ENCODE results near the gene GGA1.
"Not testable (repeated sequence)": the region's sequence is repeated elsewhere in the genome, so short reads cannot be mapped to it uniquely, and the experiment has no call there.

The GGA1 gene

DNA sequence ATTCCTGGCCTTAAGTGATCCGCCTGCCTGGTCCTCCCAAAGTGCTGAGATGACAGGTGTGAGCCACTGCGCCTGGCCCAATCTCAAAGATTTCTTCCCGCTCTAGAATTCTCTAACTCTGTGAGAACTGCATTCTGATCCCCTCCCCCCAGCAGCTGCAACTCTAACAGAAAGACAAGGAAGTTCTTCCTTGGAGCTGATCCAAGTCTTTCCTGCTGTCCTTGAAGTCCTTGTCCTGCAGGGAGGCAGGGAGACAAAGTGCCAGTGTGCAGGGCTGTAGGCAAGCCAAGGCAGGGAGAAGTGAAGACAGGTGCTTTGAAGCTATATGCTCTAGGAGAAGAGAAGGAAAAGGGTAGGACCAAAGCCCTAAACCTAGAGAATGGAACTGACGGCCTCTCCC lies 9.5 kb upstream of the GGA1 start:
- Histone ChIP-seq H3K36me3 (no peaks in the 10 kb centered on the region), H3K9me3 (no peaks in the 10 kb centered on the region)

DNA sequence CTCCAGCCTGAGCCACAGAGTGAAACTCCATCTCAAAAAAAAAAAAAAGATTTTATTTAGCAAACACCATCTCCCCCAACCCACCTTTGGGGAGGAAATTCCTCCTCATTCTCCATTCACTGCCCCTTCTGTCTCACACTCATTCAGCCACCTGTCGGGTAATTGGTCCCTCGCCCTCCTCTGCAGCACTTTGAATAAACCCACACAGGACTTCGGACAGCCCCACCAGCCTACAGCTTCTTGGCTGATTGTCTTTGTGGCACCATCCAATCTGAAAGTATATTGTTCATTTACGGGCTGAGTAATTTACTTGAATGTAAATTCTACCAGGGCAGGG lies 7.5 kb upstream of the GGA1 start:
- TF ChIP-seq, protein P1, sequence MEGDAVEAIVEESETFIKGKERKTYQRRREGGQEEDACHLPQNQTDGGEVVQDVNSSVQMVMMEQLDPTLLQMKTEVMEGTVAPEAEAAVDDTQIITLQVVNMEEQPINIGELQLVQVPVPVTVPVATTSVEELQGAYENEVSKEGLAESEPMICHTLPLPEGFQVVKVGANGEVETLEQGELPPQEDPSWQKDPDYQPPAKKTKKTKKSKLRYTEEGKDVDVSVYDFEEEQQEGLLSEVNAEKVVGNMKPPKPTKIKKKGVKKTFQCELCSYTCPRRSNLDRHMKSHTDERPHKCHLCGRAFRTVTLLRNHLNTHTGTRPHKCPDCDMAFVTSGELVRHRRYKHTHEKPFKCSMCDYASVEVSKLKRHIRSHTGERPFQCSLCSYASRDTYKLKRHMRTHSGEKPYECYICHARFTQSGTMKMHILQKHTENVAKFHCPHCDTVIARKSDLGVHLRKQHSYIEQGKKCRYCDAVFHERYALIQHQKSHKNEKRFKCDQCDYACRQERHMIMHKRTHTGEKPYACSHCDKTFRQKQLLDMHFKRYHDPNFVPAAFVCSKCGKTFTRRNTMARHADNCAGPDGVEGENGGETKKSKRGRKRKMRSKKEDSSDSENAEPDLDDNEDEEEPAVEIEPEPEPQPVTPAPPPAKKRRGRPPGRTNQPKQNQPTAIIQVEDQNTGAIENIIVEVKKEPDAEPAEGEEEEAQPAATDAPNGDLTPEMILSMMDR (IDR thresholded peaks at IDR 0.05; ENCODE audit: low read depth, low read length) = no peak
- no peak for DNase-seq
- no peaks in the 10 kb centered on the region for H3K4me1 ChIP-seq
- H3K4me3 ChIP-seq (ENCODE audit: low read depth, low read length) = no peak overlapping the region
- H3K36me3 ChIP-seq = no peaks in the 10 kb centered on the region
- no peaks in the 10 kb centered on the region; the same call in 1 of the 2 replicates for H3K27me3 ChIP-seq
- no peaks in the 10 kb centered on the region for H3K9me3 ChIP-seq

More for the DNA sequence above, 9.5 kb upstream of the GGA1 start:
- no peaks in the 10 kb centered on the region for H3K4me1 ChIP-seq
- TF ChIP-seq, protein P1 (IDR thresholded peaks at IDR 0.05; ENCODE audit: low read depth, low read length) = no peak
- H3K4me3 ChIP-seq (ENCODE audit: low read depth, low read length) = no peak overlapping the region
- no peaks in the 10 kb centered on the region; the same call in 1 of the 2 replicates for H3K27me3 ChIP-seq
- DNase-seq = no peak

DNA sequence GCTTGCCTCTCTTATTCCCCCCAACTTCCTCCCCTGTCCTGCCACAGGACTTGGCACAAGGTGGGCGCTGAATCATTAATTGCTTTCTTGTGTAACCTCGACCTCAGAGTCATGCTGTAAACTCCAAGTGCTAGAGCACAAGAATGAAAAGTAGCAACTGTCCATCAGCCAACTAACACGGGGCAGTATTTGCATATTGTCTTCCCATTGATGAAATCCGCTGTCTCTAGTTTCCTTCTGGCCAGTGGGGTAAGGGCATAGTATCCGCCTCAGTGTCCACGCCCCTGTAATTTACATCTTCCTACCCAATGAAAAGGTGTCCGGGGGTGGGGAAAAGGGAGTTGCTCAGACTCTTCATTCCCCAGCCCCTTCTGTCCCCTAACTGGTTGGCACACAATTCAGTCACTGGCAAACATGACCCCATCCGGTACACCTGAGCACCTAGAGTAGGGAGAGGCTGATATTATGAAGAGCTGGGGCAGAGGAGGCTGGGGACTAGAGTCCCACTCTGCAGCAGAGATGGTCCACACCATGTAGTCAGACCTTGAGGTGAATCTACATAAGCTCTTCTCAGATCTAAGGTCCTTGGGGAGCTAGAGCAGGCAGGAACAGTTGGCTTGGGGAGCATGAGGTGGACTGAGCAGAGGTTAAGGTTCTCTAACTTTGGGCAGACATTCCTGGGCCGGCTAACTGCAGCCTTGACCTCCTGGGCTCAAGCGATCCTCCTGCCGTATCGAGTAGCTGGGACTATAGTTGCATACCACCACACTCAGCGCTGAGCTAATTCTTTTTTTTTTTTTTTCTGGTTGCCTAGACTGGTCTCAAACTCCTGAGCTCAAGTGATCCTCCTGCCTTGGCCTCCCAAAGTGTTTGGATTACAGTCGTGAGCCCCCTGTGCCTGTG lies 6.8 kb upstream of the GGA1 start:
- H3K4me3 ChIP-seq (ENCODE audit: low read depth, low read length) = no peak overlapping the region
- H3K36me3 ChIP-seq = no peaks in the 10 kb centered on the region
- H3K27me3 ChIP-seq = no peaks in the 10 kb centered on the region; the same call in 1 of the 2 replicates
- TF ChIP-seq, protein P1 (IDR thresholded peaks at IDR 0.05; ENCODE audit: low read depth, low read length) = no peak
- DNase-seq = peak; percentile 52
- H3K9me3 ChIP-seq = no peaks in the 10 kb centered on the region
- no peaks in the 10 kb centered on the region for H3K4me1 ChIP-seq

DNA sequence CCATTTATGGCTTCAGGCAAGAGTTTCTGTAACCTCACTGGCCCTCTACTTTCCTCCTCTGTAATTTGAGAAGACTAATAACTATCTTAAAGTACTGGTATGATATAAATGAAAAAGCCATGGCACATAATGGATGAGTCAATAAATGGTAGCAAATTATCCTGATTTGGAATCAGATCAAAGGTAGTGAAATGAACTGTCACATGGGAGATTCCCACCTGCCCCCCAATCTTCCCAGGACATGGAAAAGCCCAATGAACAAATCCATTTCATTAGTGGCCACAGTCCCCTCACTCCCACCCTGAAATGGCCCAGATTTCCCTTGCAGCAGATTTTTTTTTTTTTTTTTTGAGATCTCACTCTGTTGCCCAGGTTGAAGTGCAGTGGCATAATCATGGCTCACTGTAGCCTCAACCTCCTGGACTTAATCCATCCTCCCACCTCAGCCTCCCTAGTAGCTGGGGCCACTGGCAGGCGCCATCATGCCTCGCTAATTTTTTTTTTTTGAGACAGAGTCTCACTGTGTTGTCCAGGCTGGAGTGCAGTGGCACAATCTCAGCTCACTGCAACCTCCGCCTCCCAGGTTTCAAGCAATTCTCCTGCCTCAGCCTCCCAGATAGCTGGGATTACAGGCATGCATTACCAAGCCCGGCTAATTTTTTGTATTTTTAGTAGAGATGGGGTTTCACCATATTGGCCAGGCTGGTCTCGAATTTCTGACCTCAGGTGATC lies 5.9 kb upstream of the GGA1 start:
- DNase-seq; H3K27me3 ChIP-seq; H3K4me1 ChIP-seq; H3K9me3 ChIP-seq; H3K36me3 ChIP-seq; H3K4me3 ChIP-seq (ENCODE audit: low read depth, low read length): not testable (repeated sequence)

DNA sequence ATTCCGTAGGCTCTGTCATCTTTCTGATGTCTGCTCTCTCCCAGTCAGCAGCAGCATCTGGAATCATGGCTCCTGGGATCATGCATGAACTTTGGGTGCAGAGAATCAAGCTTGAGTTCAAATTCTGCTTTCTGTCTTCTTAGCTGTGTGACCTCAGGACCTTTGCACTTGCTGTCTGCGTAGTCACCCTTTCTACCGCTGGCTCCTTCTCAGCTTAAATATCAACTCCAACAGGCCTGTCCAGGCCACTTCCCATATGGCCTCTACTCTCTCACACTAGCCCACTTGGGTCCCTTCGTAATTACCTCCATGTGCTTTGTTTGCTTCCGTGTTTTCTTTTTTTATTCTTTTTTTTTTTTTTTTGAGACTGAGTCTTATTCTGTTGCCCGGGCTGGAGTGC lies 4.6 kb upstream of the GGA1 start:
- H3K27me3 ChIP-seq = no peaks in the 10 kb centered on the region; the same call in 1 of the 2 replicates
- DNase-seq = no peak
- H3K9me3 ChIP-seq = no peaks in the 10 kb centered on the region
- H3K36me3 ChIP-seq = no peaks in the 10 kb centered on the region
- H3K4me3 ChIP-seq (ENCODE audit: low read depth, low read length) = no peak overlapping the region
- TF ChIP-seq, protein P1 (IDR thresholded peaks at IDR 0.05; ENCODE audit: low read depth, low read length) = no peak
- H3K4me1 ChIP-seq = no peaks in the 10 kb centered on the region

DNA sequence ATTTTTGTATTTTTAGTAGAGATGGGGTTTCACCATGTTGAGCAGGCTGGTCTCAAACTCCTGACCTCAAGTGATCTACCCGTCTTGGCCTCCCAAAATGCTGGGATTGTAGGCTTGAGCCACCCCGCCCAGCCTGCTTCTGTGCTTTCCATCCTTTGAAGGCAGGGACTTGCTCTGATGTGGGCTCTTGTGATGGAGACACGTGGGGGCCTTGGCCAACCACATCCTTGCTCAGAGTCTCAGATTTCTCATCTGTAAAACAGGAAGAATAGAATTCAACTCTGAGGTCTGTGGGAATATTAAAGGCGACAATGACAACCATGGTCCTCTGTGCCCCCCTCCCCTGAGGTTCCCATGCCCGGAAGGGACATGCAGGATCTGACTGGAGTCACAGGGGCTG lies 3.8 kb upstream of the GGA1 start:
- TF ChIP-seq, protein P1 (IDR thresholded peaks at IDR 0.05; ENCODE audit: low read depth, low read length) = no peak
- Histone ChIP-seq H3K27me3 (no peaks in the 10 kb centered on the region; the same call in 1 of the 2 replicates), H3K36me3 (no peaks in the 10 kb centered on the region), H3K4me1 (no peaks in the 10 kb centered on the region; the same call in 1 of the 2 replicates), H3K9me3 (no peaks in the 10 kb centered on the region), H3K4me3 (ENCODE audit: low read depth, low read length) (no peak overlapping the region)
- no peak for DNase-seq
